ENCODE data around the gene IL25. TPM values are rescaled to one million over a fixed set of nuclear protein-coding genes. Genes with fewer than 3 reads are reported as not detected.

IL25 gene
- total RNA-seq, 3 donors from 2014 or later (not counting 1 experiment from before 2014, with no cell fraction given): not detected

DNA sequence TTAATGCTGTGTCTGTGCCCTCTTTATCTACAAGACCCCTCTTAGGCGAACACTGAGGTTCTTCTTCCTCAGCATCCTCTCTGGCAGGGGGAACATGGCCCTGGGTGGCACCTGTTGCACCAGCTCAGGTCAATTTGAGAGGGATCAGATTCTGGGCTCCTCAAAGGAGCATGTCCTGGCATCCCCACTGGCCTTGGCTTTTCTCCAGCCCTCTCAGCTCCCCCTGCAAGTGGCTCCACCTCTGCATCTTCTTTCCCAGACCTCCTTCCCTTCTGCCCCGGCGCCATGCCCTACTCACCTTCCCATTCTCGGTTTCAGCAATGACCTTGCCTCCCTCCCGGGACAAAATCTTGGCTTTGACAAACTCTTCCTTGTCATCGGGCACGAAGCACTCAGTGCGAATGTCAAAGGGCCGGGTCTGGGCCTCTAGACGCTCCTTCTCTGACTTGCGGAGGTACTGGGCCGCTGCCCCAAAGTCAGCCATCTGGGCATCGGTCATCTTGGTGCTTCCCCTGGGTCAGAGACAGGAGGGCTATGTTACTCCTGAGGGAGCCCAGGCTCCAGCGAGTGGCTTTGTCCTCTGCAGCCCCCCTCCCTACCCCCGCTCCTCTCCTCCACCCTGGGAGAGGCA is 34.2 kb downstream of the IL25 start:
- Mint-ChIP-seq H3K4me1 (no peaks in the 10 kb centered on the region), H3K9me3 (no peaks in the 10 kb centered on the region), H3K27ac (no peak overlapping the region), H3K4me3 (no peak overlapping the region), H3K27me3 (ENCODE audit: low read depth in 2 of 2) (peaks cover 8% of the 10 kb centered on the region in 2 donors), H3K36me3 (no peaks in the 10 kb centered on the region)
- TF ChIP-seq, protein P1, sequence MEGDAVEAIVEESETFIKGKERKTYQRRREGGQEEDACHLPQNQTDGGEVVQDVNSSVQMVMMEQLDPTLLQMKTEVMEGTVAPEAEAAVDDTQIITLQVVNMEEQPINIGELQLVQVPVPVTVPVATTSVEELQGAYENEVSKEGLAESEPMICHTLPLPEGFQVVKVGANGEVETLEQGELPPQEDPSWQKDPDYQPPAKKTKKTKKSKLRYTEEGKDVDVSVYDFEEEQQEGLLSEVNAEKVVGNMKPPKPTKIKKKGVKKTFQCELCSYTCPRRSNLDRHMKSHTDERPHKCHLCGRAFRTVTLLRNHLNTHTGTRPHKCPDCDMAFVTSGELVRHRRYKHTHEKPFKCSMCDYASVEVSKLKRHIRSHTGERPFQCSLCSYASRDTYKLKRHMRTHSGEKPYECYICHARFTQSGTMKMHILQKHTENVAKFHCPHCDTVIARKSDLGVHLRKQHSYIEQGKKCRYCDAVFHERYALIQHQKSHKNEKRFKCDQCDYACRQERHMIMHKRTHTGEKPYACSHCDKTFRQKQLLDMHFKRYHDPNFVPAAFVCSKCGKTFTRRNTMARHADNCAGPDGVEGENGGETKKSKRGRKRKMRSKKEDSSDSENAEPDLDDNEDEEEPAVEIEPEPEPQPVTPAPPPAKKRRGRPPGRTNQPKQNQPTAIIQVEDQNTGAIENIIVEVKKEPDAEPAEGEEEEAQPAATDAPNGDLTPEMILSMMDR (IDR thresholded peaks at IDR 0.05): no peak
- Histone ChIP-seq H3K36me3 (ENCODE audit: control insufficient read depth, insufficient read depth, low read length) (no peaks in the 10 kb centered on the region), H3K27ac (ENCODE audit: low read length) (no peak overlapping the region), H3K9me3 (ENCODE audit: control insufficient read depth, insufficient read depth, low read length) (no peaks in the 10 kb centered on the region), H3K27me3 (ENCODE audit: control insufficient read depth, insufficient read depth, low read length) (no peaks in the 10 kb centered on the region), H3K4me1 (ENCODE audit: control insufficient read depth, insufficient read depth, low read length) (no peaks in the 10 kb centered on the region), H3K4me3 (ENCODE audit: low read length) (no peak overlapping the region)
- ATAC-seq: no peak
- no peak for DNase-seq
- intact Hi-C loops (cut with micrococcal nuclease): no loop called here
- WGBS (ENCODE audit: insufficient coverage): 90% methylated on average over 14 of the region's 15 CpGs

DNA sequence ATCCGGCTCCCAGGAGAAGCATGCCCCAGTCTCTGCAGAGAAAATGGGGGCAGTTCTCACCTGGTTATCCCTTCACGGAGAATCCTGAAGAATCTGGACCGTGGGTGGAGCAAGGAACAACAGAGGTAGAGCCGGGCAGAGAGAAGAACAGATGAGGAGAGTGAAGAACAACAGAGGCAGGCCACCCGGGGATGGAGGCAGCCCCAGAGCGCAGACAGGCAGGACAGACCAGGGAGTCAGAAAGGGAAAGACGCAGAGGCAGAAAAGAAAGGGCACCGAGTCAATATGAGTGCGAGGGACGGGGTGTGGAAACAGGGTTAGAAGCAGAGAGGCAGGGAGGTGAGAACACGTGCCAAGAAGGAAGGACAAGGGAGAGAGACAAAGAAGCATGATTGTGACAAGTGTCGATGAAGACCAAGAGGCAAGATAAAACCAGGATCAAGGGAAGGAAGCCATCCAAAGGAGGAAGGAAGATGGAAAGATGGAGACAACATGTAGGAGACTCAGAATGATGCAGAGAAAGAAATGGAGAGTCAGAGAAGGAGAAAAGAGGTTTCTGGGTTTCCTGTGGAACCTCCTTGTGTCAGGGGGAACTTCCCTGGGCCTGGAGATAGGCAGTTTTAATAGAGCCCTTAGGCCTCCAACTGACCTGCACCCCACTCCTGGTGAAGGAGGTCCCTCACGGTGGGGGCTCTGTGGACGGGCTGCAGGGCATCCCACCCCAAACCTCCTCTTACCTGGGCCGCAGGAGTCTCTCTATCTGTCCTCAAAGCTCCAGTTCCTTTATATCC is 35.1 kb downstream of the IL25 start, which contains the start of gene MYH6:
MYH6 (minus strand) TSS at position 758 of the 791 bp plus-strand sequence. CDS start 1,050 bp downstream, outside the sequence.
- 86% methylated on average over 15 of the region's 15 CpGs for WGBS (ENCODE audit: insufficient coverage)
- Histone ChIP-seq H3K9me3 (ENCODE audit: control insufficient read depth, insufficient read depth, low read length) (no peaks in the 10 kb centered on the region), H3K36me3 (ENCODE audit: control insufficient read depth, insufficient read depth, low read length) (no peaks in the 10 kb centered on the region), H3K27me3 (ENCODE audit: control insufficient read depth, insufficient read depth, low read length) (no peaks in the 10 kb centered on the region), H3K27ac (ENCODE audit: low read length) (no peak within 1 kb of the TSS), H3K4me1 (ENCODE audit: control insufficient read depth, insufficient read depth, low read length) (no peaks in the 10 kb centered on the region), H3K4me3 (ENCODE audit: low read length) (no peak within 1 kb of the TSS)
- intact Hi-C loops (cut with micrococcal nuclease): no loop called here
- TF ChIP-seq, protein P1 (IDR thresholded peaks at IDR 0.05): no peak
- no peak within 1 kb of the TSS for H3K4me3 Mint-ChIP-seq
- DNase-seq: no peak
- H3K4me1 Mint-ChIP-seq: no peaks in the 10 kb centered on the region
- H3K9me3 Mint-ChIP-seq: no peaks in the 10 kb centered on the region
- H3K27me3 Mint-ChIP-seq (ENCODE audit: low read depth in 2 of 2): peaks cover 8% of the 10 kb centered on the region in 2 donors
- ATAC-seq: no peak
- no peak within 1 kb of the TSS for H3K27ac Mint-ChIP-seq
- H3K36me3 Mint-ChIP-seq: no peaks in the 10 kb centered on the region

DNA sequence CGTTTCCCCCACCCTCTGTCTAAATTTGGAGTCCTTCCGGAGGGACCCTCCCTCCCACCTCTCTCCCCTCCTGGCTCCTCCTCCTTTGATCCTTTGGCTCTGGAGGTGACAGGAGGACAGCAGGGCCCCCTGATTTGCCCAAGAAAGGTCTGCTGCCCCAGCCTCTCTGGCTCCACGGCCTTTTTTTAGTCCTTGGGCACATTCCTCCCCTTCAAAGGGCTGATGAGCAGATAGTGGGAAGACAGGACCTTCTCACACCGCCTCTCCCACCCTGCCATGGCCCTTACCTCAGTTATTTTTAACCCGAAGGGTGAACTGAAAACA is 35.7 kb downstream of the IL25 start:
- intact Hi-C loops (cut with micrococcal nuclease): no loop called here
- Mint-ChIP-seq H3K36me3 (no peaks in the 10 kb centered on the region), H3K27ac (no peak overlapping the region), H3K4me1 (no peaks in the 10 kb centered on the region), H3K4me3 (no peak overlapping the region), H3K9me3 (no peaks in the 10 kb centered on the region), H3K27me3 (ENCODE audit: low read depth in 2 of 2) (peaks cover 8% of the 10 kb centered on the region in 2 donors)
- Histone ChIP-seq H3K4me1 (ENCODE audit: control insufficient read depth, insufficient read depth, low read length) (no peaks in the 10 kb centered on the region), H3K36me3 (ENCODE audit: control insufficient read depth, insufficient read depth, low read length) (no peaks in the 10 kb centered on the region), H3K27me3 (ENCODE audit: control insufficient read depth, insufficient read depth, low read length) (no peaks in the 10 kb centered on the region), H3K4me3 (ENCODE audit: low read length) (no peak overlapping the region), H3K9me3 (ENCODE audit: control insufficient read depth, insufficient read depth, low read length) (no peaks in the 10 kb centered on the region), H3K27ac (ENCODE audit: low read length) (no peak overlapping the region)
- DNase-seq (no peak), ATAC-seq (no peak)
- 74% methylated on average over 5 of the region's 5 CpGs for WGBS (ENCODE audit: insufficient coverage)
- TF ChIP-seq, protein P1 (IDR thresholded peaks at IDR 0.05): no peak

Measured in natural killer cell (primary cell).